Tongue (tissue), 2 donors: ENCODE results near the gene FBXL19. TPM values are rescaled to one million over a fixed set of nuclear protein-coding genes. Genes with fewer than 3 reads are reported as not detected.

Experiments used
- DNase-seq: peaks from one replicate; pipeline ENCODE4 v3.0.0-alpha.2; 2015
- total RNA-seq: library from RNA; depleted of rRNA; stranded (reverse); fragments of >200 nt; gene quantifications from one replicate; pipeline ENCODE4 v1.2.3, GENCODE V29; 2014

The FBXL19 gene
- total RNA-seq, 1 donor from 2014 or later = 9.3 TPM

DNA sequence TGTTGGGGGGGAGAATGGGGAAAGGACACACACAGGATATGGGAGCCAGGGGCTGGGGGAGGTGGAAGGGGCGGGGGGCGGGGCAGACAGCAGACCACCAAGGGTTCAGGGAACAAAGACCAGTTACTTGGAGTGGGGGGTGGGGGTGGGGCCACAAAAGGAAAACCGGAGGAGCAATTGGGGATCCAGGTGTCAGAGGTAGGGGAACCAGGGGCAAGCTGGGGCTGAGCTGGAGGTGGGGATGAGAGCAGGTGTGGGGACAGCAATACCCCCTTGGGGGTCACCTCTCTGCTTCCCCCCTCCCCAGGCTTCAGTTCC is 24.1 kb downstream of the FBXL19 start:
- no peak for DNase-seq

DNA sequence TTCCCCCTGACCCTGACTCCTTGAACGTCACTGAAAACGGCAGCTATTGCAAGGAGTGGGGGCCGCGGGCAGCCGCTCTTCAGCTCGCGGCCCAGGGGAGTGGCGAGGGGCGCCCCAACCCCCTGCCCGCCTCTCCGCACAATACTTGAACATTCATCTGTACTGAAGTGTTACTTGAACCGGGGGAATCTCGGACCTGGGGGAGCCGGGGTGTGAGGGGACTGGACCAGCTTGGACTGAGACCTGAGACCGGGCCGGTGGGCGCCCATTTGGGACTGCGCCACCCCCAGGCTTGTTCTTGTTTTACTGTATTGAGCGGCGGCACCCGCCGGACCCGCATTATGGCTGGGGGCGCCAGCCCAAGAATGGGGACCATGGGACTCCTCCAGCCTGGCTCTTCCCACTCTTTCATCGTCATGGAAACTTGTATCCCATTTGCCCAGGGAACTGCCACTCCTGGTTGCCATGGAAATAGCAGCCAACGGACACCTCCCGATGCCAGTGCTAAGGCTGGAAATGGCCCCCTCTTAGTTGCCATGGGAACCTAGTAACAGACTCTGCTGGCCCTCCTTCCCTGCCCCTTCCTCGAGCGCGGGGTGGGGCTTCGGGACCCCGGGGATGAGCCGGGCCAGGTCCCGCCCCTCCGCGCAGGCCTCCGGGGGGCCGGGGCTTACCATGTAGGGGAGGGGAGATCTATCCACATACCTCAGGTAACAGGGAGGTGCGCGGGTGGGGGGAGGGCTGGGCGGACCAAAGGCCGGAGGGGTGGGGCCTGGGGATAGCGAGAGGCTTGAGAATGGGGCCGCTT is 24.7 kb downstream of the FBXL19 start:
- DNase-seq = peak; percentile 99

DNA sequence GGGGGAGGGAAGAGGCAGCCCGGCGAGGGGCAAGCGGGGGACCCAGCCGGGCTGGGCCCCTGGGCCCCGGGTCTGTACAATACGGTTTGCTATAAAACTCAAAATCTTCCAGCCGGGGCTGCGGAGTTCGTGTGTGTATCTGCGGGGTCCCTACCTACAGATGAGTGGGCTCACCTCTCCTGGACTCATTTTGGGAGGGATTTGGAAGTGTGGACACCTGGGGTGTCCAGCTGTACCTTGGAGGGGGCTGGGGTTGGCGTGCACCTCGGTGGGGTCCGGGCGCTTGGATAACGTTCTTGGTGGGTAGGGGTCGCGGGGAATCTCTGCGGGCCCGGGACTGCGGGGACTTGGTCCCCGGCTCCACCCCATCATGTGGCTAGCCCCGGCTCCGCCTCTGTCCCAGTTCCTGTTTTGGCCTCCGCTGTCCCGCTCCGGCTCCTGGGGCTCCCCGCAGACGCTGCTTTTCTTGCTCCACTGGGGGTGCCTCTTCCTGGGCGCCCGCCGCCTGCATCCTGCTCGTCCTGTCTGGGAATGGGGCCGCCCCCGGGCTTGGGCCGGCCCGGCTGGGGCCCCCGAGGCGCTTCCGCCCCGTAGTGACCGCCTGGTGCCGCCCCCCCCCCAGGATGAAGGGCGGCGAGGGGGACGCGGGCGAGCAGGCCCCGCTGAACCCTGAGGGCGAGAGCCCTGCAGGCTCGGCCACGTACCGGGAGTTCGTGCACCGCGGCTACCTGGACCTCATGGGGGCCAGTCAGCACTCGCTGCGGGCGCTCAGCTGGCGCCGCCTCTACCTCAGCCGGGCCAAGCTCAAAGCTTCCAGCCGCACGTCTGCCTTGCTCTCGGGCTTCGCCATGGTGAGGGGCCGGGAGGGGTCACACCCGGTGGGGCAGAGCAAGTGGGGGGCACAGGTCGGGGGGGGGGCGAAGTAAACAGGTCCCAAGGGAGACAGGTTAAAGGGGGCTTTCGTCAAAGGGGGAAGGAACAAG is 25.6 kb downstream of the FBXL19 start, which contains the start of gene ORAI3:
Gene ORAI3, plus strand, starts transcription at position 402 of the 983 bp plus-strand sequence. Its CDS starts 222 bp downstream, at position 624.
- DNase-seq = peak; percentile 81

DNA sequence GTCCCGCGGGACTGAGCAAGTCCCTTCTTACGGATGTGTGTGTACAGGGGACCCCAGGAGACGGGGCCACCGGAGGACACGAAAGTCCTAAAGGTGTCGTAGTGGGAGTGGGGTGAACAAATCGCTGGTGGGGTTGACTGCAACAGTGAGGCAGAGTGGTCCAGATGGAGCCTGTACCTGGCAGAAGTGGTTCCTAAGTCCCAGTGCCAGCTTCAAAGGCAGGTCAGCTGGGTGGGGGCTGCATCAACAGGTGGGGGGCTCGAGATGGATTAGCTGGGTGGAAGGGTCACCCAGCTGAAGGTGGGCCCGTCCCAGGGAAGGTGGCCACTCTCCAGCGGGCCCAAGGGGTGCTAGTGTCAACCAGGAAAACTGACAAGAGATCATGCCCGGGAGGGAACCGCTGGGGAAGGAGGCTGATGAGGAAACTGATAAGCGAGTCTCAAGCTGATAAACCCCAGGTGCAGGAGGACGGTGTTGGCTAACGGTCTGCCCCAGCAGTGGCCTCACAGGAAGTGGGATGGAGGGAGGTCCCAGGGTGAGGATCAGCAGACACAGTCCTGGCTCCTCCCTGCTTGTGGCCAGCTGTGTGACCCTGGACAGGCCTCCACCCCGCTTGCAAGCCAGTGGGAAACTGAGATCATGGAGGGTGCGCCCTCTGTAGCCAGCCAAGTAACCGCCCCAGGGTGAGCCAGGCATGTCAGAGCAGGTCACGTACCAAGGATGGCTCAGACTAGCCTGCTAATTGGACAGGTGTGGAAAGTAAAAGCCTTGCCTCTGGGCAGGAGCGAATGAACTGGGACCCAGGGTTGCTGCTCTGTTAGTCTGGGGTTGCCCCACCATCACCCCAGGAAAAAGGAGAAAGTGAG is 26.5 kb downstream of the FBXL19 start:
- DNase-seq = peak; percentile 68

DNA sequence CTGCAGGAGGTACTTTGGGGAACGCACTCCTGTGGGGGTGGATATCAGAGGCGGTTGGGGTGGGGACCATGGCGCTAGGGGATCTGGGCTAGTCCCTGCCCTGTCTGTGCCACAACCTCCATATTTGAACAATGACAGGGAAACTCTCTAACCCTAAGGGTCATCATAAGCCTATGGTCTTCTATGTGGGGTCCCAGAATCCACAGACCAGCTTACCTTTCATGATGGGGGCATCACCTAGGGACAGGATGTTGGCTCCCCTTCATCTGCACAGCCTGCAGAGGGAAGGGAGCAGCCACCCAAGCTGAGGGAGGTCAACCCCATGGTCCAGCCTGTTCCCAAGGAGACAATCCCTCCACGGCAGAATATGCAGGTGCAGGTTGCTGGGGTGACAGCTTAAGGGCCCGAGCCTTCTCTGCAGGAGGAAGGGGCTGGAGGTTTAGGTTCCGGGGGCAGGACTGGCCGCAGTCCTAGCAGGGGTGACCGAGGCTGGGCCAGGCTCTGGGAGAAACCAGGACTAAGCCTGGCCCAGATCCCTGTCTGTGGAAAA is 27.2 kb downstream of the FBXL19 start:
- no peak for DNase-seq

DNA sequence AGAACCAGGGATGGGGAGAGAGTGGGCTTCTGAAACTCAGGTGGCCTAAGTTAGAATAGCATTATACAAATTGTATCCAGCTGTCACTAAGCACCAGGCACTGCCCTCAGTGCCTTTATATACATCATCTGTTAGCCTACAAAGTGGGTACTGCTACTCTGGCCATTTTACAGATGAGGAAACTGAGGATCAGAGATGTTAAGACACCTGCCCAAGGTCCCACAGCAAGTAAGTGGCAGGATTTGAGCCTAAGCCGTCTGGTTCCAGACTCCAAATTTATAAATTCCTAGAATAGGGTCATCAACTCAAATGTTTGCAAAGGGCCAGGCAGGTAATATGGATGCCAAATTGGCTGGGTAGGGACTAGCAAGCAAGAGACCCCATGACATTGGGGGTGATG is 27.8 kb downstream of the FBXL19 start:
- DNase-seq = no peak

DNA sequence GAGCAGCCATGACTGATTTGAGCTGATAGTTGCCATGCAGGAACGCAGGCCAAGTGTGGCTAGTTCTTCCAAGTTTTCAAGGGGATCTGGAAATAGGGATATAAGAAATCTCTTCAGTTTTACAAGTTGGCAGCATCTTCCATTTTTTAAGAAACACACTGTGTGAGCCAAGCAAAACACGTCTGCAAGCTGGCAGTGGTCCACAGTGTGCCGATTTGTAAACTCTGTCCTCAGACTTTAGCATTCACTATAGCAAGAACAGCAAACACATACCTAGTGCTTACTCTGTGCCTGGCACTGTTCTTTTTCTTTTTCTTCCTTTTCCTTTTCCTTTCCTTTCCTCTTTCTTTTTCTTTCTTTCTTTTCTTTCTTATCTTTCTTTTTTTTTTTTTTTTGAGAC is 28.4 kb downstream of the FBXL19 start:
- DNase-seq = peak; percentile 67

DNA sequence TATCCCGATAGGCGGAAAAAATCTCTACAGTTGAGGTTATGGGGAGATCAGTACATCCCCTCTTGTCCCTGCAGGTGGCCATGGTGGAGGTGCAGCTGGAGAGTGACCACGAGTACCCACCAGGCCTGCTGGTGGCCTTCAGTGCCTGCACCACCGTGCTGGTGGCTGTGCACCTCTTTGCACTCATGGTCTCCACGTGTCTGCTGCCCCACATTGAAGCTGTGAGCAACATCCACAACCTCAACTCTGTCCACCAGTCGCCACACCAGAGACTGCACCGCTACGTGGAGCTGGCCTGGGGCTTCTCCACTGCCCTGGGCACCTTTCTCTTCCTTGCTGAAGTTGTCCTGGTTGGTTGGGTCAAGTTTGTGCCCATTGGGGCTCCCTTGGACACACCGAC is 29.7 kb downstream of the FBXL19 start:
- no peak for DNase-seq

DNA sequence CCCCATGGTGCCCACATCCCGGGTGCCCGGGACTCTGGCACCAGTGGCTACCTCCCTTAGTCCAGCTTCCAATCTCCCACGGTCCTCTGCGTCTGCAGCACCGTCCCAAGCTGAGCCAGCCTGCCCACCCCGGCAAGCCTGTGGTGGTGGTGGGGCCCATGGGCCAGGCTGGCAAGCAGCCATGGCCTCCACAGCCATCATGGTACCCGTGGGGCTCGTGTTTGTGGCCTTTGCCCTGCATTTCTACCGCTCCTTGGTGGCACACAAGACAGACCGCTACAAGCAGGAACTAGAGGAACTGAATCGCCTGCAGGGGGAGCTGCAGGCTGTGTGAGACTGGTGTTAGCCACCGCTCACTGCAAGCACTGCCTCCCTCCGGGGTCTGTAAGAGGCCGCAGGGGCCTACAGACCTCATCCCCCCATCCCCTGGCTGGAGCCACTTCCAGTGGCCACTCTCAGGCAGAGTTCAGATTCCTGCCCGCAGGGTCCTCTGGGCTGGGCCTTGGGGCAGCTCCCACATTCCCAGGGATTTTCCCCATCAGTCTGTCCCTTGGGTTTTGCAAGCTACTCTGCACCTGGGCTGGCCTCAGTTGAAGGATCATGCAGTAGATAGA is 30.2 kb downstream of the FBXL19 start:
- peak; percentile 86 for DNase-seq

DNA sequence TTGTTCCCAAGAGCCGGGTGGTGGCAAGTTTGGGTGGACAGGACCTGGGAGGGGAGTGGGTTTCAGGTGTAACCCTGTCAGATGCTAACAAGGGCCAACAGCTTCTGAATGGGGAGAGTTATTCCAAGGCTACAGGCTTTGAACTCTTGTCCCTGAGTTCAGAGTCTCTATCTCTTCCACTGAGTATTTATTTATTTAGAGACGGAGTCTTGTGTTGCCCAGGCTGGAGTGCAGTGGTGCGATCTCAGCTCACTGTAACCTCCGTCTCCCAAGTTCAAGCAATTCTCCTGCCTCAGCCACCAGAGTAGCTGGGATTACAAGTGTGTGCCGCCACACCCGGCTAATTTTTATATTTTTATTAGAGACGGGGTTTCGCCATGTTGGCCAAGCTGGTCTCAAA is 31.6 kb downstream of the FBXL19 start:
- no peak for DNase-seq

DNA sequence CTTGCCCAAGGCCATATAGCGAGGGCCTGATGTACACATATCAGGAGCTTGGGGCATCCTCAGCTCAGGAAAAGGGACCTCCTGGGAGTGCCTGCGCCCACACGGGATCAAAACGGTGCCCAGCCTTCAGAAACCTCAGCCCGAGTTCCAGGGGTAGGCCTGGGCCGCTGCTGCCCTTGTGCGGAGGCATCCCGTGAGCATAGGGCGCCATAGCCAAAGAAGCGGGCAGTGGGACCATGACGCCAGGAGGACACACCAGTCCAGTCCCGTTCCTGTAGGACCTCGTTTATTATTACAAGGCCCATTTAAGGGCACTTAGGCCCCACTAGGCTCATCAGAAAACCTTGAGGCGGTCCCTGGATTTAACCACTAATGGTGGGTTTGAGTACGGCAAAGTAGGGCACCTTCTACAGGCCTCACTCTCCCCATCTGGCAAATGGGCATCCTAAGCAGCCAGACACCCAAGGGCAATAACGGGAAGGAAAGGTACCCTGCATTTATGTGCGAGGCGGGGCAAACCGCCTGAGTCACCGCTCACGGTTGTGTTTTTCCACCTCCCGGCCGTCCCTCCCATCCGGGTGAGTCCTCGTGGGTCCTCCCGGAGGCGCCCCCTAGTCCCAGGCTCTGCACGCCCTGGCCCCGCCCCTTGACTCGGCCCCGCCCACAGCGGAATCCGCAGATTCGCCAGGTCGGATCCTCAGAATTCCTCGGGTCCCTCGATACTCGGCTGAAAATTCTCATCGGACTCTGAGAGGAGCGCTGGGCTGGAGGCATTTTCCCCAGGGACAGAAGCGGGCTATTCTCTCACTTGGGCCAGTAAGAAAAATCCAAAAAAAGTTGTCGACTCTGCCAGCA is 33.5 kb downstream of the FBXL19 start:
- DNase-seq = peak; percentile 89

DNA sequence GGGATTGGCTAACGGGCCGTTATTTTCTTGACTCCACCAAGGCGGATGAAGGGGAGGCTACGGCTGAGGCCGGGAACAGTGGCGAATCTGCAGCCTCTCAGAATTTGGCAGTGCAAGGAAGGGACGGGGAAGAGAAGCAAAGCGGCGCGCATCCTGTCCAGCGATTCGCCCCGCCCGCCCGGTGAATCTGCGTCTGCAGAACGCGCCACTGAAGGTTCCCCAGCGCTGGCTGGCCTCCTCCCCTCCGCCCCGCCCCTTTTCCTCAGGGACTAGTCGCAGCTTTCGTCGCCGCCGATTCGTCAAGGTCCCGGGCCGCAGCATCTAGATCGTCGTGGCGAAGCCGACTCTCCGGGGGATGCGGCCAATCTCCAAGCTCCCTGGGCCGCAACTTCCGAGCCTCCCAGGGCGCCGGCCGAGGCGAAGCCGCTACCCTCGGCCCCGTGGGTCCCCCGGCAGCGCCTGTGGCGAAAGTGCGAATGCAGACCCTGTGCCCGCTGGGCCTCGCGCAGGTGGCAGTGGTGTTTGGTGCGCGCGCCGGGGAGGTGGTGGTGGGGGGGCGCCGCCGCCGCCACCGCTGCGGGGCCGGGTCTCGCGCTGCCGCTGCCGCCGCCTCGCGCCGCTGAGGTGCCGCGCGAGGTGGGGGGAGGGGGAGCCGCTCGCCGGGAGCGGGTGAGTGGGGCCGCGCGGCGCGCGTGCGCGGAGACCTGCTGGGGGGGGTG is 34.2 kb downstream of the FBXL19 start, which contains the start of gene SETD1A:
Gene SETD1A, plus strand, starts transcription at position 299 of the 719 bp plus-strand sequence. CDS start 978 bp downstream, outside the sequence.
- peak; percentile 98 for DNase-seq

DNA sequence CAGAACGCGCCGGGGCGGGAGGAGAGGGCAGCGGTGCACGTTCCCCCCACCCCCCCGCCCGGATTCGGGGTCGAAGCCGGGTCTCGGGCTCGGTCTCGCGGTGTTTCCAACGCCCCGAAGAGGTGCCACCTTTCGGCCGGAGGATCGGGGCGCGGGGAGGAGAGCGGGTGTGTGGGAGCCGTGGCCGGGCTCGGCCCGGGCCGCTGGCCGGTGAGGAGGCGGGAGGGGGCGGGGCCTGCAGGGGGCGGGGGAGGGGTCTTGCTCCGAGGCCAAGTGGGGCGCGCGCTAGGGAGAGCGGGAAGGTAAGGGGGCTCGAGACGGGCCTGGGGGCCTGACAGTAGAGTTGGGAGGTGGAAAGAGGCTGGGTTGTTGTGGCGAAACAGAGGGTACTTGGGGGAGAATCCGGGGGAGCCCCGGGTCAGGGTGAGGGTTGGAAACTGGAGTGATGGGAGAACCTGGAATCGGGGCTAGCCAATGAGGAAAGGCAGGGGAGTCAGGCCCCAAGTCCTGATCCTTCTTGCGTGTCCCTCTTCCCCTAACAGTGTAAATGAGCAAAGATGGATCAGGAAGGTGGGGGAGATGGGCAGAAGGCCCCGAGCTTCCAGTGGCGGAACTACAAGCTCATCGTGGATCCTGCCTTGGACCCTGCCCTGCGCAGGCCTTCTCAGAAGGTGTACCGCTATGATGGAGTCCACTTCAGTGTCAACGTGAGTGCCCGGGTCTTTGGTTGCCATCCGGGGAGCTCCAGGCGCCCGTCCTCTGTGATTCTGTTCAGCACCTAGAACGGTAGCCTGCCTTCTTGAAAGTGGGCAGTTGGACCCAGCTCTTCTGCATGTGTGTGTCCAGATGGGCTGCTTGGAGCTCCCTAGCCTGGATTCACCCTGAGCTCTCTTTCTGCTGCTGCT is 35.1 kb downstream of the FBXL19 start:
- peak; percentile 61 for DNase-seq

DNA sequence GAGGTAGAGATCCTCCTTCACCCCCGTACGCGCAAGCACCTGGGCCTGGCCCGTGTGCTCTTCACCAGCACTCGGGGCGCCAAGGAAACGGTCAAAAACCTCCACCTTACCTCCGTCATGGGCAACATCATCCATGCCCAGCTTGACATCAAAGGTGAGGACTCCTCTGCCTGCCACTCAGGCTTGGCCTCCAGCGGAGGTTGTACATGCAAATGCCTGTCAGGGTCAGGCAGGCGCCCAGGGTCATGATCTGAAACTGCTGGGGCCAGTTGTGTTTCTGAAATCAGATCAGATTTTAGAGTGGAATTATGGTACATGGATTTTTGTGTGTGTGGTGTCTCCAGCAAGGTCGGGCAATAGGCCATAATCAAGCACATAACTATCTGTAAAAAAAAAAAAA is 38.0 kb downstream of the FBXL19 start:
- DNase-seq = no peak

DNA sequence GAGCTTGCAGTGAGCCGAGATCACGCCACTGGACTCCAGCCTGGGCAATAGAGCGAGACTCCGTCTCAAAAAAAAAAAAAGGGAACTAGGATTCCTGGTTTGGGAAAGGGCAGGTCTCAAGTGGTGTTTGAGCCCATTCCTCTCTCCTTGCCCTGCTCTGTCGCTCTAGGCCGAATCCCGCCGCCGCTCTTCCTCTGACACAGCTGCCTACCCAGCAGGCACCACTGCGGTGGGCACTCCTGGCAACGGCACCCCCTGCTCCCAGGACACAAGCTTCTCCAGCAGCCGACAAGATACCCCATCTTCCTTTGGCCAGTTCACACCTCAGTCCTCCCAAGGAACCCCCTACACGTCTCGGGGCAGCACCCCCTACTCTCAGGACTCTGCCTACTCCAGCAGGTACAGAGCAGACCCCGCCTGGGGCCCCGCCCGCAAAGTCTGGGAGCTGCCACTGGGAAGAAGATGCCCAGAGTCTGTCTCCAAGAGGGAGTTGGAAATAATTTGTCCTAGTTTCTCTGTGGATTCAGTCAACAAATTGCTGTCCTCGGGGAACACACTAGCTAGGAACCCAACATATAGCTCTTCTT is 40.6 kb downstream of the FBXL19 start:
- DNase-seq = no peak

DNA sequence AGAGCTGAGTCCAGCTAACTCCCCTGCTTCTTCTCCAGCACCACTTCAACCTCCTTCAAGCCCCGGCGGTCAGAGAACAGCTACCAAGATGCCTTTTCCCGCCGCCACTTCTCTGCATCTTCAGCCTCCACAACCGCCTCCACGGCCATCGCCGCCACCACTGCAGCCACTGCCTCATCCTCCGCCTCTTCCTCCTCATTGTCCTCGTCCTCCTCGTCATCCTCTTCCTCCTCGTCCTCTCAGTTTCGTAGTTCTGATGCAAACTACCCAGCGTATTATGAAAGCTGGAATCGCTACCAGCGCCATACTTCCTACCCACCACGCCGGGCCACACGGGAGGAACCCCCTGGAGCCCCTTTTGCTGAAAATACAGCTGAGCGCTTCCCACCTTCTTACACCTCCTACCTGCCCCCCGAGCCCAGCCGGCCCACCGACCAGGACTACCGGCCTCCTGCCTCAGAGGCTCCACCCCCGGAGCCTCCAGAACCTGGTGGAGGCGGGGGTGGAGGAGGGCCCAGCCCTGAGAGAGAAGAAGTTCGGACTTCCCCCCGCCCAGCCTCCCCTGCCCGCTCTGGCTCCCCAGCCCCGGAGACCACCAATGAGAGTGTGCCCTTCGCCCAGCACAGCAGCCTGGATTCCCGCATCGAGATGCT is 41.3 kb downstream of the FBXL19 start:
- DNase-seq = no peak

DNA sequence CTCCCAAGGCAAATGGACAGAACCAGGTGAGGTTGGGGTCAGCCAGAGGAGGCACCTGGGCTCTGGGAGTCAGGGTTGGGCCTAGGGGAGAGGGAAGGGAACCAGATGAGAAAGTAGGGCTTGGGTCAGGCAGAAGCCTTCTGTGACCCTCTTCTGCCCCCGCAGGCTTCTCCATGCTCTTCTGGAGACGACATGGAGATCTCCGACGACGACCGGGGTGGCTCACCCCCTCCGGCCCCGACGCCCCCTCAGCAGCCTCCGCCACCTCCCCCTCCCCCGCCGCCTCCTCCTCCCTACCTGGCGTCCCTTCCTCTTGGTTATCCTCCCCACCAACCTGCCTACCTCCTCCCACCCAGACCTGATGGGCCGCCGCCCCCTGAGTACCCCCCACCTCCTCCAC is 42.1 kb downstream of the FBXL19 start:
- DNase-seq = no peak
